ENCODE measurements around the gene ZNF618.

ZNF618 gene

GRCh38 chr9:114049441-114050225, 173.5 kb downstream of the ZNF618 start:
- DNase-seq, result no peak

- no peak for DNase-seq
These were observed 174.1 kb downstream of the ZNF618 start for GRCh38 chr9:114050226-114050568.

GRCh38 chr9:114050646-114051045, 174.5 kb downstream of the ZNF618 start:
- no peak for DNase-seq

- DNase-seq, result no peak
These were observed 175.2 kb downstream of the ZNF618 start for GRCh38 chr9:114051281-114051680.

- no peak for DNase-seq
These were observed 175.6 kb downstream of the ZNF618 start for GRCh38 chr9:114051706-114052105.

GRCh38 chr9:114053246-114054005, 177.3 kb downstream of the ZNF618 start:
- DNase-seq, result no peak

- no peak for DNase-seq
These were observed 178.1 kb downstream of the ZNF618 start for GRCh38 chr9:114054191-114054690.

- DNase-seq, result no peak
These were observed 179.0 kb downstream of the ZNF618 start for GRCh38 chr9:114055061-114055460.

GRCh38 chr9:114055894-114056293, 179.8 kb downstream of the ZNF618 start:
- DNase-seq, result no peak

- DNase-seq, result no peak
These were observed 180.4 kb downstream of the ZNF618 start for GRCh38 chr9:114056527-114056926.

- DNase-seq, result no peak
These were observed 181.2 kb downstream of the ZNF618 start for GRCh38 chr9:114057161-114057885.

- no peak for DNase-seq
These were observed 182.6 kb downstream of the ZNF618 start for GRCh38 chr9:114058688-114059046.

- DNase-seq, result no peak
These were observed 183.1 kb downstream of the ZNF618 start for GRCh38 chr9:114059047-114059803.

- no peak for DNase-seq
These were observed 184.0 kb downstream of the ZNF618 start for GRCh38 chr9:114060070-114060469.

GRCh38 chr9:114060711-114061110, 184.6 kb downstream of the ZNF618 start:
- DNase-seq, result no peak

GRCh38 chr9:114061292-114061691, 185.2 kb downstream of the ZNF618 start:
- no peak for DNase-seq

- DNase-seq, result no peak
These were observed 185.8 kb downstream of the ZNF618 start for GRCh38 chr9:114061830-114062474.

GRCh38 chr9:114065304-114065703, 189.2 kb downstream of the ZNF618 start:
- no peak for DNase-seq

GRCh38 chr9:114069476-114070187, 193.5 kb downstream of the ZNF618 start:
- DNase-seq, result no peak

- DNase-seq, result no peak
These were observed 194.3 kb downstream of the ZNF618 start for GRCh38 chr9:114070188-114071103.

Data from NK-92 treated with Interleukin-12 subunit alpha and Interleukin-12 subunit beta, amount 100 ng/mL, for 24 hours (cell line).